GM12891 (cell line): ENCODE results near the gene CMKLR1.

ENCODE experiments used
- DNase-seq: peaks from one replicate; pipeline ENCODE4 v3.0.0; 2011; ENCODE audit warnings: low spot score; ENCODE audit not compliant: insufficient read length
- FAIRE-seq: peaks from 2 replicates; lab custom pipeline; 2011; peaks lifted over from hg19 to GRCh38; lab: Jason Lieb, UNC
- PAX5 ChIP-seq: IDR thresholded peaks from 2 replicates; pipeline ENCODE4 v1.6.1; 2011; ENCODE audit warnings: low read length, moderate library complexity, mild to moderate bottlenecking; ENCODE audit not compliant: insufficient read depth, severe bottlenecking
- POLR2A ChIP-seq: IDR thresholded peaks from 2 replicates; pipeline ENCODE4 v1.6.1; 2011; ENCODE audit warnings: low read depth, low read length, control low read depth
- POLR2AphosphoS5 ChIP-seq: IDR thresholded peaks from 2 replicates; pipeline ENCODE4 v1.6.1; 2011; ENCODE audit warnings: low read depth, low read length, control low read depth
- POU2F2 ChIP-seq: IDR thresholded peaks from 2 replicates; pipeline ENCODE4 v1.6.1; 2011; ENCODE audit warnings: low read depth, mild to moderate bottlenecking, control low read depth, low read length, moderate library complexity
- SPI1 ChIP-seq: IDR thresholded peaks from 2 replicates; pipeline ENCODE4 v1.6.1; 2011; ENCODE audit warnings: low read depth, low read length, control low read depth
- TAF1 ChIP-seq: IDR thresholded peaks from 2 replicates; pipeline ENCODE4 v1.6.1; 2011; ENCODE audit warnings: low read depth, low read length, control low read depth

Gene CMKLR1

DNA sequence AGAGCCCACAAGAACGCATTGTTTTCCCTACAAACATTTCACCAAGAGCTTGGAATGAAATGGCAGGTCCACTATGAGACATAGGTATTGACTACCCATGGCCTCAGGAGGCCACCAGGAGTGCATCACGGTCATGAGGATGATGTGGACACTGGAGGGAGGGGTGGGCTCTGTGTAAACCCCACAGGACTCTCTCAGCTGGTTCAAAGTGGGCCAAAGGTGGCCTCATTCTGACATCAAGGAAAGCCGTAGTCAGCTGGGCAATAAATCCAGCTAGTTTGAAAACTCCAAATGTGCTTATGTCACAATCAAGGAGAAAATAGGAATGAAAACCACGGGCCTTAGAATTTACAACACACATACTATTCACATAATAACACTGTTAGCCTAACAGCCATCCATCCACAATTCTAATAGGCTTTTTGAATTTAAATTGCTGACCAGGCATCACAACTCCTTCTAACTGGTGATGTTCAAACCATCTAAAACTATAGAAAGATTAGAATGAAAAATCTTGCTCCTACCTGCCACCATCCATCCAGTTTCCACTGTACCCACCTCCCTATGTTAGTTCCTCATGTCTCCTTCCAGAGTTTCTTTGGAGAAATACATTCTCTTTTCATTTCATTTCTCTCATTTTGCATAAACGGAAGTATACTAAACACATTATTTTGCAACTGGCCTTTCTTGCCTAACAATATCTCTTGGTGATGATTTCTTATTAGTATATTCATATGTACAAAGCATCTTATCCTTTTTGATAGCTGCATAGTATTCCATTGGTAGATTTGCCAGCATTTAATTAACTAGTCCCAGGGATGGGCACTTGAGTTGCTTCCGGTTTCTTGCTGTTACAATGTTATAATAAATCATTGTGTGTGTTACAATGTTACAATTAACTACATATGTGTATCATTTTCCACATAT is 21.5 kb downstream of the CMKLR1 start:
- DNase-seq (no peak), FAIRE-seq (no peak)
- TF ChIP-seq POLR2A (no peak), POLR2AphosphoS5 (no peak), POU2F2 (no peak), SPI1 (no peak), TAF1 (no peak), PAX5 (no peak)

DNA sequence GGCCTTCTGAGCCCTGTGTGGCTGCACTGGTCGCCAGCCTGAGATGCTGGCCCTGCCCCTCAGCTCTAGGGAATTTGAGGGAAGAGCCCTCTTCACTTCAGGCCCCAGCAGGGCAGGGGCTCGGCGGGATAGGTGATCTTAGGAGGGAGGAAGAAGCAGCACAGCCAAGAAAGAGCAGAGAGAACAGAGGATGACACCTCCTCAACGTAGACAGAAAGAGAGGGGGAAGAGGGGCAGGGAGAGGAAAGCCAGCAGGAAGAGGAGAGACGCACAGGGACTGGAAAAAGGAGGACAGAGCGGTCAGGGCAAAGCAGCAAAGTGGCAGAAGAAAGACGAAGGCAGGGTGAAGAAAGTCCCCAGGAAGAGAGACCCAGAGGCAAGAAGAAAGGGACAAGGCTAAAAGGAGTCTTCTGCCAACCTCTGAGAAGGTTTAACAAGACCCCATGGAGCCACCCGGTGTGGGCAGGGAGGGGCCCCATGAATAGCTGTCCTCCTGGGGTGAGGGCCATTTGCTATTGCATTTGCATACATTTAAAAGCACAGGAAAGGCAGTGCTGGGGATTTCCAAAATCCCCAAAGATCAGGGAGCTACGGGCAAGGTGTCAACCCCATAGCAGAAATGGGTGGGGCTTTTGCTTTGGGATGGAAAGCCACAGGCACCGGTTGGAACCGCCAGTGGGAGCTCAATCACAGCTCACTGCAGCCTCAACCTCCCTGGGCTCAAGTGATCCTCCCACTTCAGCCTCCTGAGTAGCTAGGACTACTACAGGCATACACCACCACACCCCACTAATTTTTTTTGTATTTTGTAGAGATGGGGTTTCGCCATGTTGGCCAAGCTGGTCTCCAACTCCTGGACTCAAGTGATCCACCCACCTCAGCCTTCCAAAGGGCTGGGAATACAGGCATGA is 22.7 kb downstream of the CMKLR1 start:
- FAIRE-seq (no peak), DNase-seq (no peak)
- TF ChIP-seq SPI1 (peak; percentile 37; the same call in 1 of the 2 replicates), POLR2AphosphoS5 (no peak), POU2F2 (peak; percentile 23; the same call in 1 of the 2 replicates)

DNA sequence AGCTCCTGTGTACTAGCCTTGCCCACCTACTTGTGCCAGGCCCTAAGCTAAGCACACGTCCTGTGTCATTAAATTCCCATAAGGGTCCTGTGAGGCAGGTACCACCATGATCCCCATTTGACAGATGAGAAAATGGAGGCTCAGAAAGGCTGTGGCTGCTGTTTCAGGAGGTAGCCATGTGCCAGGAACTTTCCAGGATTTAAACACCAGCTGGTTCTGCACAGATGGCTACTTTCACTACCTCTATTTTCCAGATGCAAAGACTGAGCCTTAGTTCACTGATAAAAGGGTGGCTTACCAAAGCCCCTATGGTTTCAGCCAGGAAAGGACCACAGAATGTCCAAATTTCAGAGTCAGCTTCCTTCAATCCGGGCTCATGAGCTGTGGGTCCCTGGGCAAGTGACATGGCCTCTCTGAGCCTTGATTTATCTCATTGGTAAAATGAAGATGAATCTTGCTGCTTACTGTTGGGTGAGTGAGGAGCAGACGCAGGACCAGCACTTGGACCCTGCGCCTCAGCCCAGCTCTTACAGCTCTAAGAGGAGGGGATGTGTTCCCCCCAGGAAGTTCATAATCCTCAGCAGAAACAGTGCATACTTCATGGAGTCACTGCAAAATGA is 23.5 kb downstream of the CMKLR1 start:
- FAIRE-seq (no peak), DNase-seq (no peak)

DNA sequence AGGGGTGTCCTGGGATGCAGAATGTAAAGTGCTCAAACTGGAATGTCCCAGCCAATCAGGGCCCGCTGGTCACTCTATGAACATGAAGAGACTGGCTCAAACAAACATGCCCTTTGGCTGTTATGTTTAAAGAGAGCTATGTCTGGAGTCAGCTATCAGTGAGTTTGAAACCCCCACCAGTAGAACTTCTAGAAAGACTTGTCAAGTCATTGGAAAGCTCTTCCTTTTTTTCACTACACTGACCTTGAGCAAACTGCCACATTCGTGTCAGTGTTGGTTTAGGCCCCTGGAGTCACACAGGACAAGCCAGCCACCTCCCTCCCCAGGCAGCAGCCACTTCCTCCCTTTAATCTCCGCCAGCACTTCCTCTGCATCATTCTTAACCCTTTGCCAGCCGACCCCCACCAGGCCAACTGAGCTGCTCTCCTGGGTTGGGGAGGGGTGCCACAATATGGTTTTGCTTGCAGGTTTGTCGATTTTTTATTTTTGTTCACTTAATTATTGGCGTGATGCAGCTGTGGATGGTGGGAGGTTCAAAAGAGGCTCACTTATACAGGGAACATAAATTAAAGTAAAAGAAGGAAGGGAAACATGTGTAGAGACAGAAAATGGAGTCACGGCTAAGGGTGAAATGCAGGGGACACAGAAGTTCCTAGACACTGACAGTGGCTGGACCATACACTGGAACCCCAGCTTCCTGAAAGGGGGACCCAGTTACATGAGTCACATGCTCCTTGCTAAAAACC is 25.3 kb downstream of the CMKLR1 start:
- TF ChIP-seq TAF1 (no peak), SPI1 (peak; percentile 82)
- DNase-seq (no peak), FAIRE-seq (peak; percentile 81)

More for the DNA sequence above, 23.5 kb downstream of the CMKLR1 start:
- peak; percentile 85 for TF ChIP-seq SPI1
- TF ChIP-seq PAX5: no peak

DNA sequence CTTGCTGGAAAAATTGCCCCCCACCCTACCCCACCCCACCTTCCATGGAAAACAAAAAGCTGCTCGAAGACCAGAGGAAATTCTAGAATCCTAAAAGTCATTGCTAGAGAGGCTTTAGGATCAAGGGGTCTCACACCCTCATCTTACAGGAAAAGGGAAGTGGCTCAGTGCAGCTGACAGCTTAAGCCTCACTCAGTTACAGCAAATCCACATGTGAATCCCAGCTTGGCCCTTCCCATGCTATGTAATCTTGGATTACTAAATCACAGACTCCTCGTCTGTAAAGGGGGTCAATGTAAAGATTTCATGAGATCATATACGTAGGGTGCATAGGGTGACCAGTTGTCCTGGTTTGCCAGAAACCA is 25.9 kb downstream of the CMKLR1 start:
- no peak for DNase-seq
- TF ChIP-seq SPI1 (peak; percentile 83), POU2F2 (no peak), POLR2A (no peak)
- FAIRE-seq: no peak

DNA sequence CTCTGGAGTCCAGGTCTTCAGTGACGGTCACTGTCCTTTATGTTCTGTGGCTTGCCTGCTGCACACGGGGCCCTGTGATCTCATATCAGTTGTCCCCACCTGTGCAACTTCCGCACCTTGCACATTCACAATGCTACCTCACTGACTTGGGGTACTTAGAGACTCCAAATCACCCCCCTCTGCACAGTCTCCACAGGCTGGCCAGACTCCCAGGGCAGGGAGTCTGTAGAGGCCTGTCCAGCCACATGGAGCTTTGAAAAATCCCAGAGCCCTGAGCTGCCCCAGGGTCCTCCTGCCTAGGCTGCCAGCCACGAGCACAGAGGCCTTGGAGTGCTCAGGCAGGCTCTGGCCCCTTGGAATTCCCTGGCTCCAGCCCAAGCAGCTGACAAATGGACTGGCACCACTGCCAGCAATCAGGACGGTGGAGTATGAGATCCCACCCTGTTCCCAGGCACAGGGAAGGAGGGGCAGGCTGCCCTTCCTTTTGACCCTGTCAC is 26.4 kb downstream of the CMKLR1 start:
- no peak for FAIRE-seq
- TF ChIP-seq SPI1 (no peak), POLR2AphosphoS5 (no peak), POLR2A (no peak)
- no peak for DNase-seq

DNA sequence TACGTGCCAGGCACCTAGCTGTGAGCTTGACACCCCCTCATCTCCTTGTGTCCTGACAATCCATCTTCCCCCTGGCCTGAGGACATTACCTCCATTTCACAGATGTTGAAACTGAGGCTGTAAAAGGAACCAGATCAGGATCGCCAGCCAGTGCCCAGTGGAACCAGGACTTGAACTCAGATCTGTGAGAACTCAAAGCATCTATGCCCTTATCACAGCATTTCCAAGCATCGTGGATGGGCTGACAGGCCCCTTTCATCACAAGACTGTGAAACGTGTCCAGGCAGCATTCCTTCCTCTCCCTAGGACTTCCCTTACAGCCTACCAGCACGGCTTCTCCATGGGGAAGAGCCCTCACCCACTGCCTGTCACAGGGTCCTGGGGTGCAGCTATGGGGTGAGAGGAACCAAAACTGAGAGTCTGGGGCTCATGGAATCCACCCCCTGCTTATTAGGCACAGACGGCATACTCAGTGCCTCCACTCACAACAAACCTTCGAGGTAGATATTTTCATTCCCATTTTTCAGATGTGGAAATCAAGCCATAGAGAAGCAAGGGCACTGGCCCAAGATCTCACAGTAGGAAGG is 26.9 kb downstream of the CMKLR1 start:
- TF ChIP-seq POLR2A (no peak), PAX5 (no peak), POU2F2 (no peak), TAF1 (no peak), SPI1 (no peak), POLR2AphosphoS5 (no peak)
- FAIRE-seq (no peak), DNase-seq (no peak)

DNA sequence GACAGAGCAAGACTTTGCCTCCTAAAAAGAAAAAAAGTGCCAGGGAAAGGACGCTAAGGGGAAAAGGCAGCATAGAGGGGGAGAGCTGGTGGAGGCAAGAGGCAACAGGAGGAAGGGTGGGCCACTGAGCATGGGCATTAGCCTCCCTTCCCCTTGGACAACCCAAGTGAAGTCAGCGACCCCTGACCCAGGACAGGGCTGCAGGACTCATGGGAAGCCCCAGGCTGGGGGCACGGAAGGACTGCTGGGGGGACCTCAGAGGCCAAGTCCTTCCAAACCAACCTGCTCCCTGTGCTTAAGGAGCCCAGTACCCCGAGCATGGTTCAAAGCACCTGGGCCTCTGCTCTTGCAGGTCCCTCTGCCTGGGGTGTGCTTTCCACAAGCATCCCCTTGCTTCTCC is 27.5 kb downstream of the CMKLR1 start:
- DNase-seq (no peak), FAIRE-seq (no peak)
- TF ChIP-seq POLR2AphosphoS5 (no peak), POLR2A (no peak), SPI1 (no peak), PAX5 (no peak), POU2F2 (no peak)

DNA sequence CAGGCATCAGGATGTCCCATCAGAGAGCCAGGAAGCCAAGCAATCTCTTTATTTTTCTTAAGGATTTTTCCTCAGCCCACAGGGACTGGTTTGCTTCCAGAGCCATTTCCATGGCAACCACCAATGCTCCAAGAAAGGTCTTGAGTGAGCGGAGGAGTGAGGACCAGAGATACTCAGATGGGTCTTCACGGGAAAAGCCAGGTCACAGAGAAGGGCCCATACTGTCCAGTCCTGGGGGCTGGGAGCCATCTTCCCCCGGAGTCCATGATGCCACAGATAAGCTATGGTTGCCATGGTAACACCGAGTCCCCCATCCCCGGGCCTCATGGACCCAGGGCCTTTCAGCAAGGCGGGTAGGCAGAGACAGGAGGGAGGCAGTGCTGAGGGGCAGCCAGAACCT is 28.6 kb downstream of the CMKLR1 start:
- FAIRE-seq (no peak), DNase-seq (no peak)
- no peak for TF ChIP-seq SPI1
- TF ChIP-seq TAF1: no peak
- TF ChIP-seq PAX5: no peak
